CD4-positive, alpha-beta T cell treated with Interleukin-17A for 1 hour (primary cell): ENCODE results near the gene MNAT1.
"Not testable (repeated sequence)": the region's sequence is repeated elsewhere in the genome, so short reads cannot be mapped to it uniquely, and the experiment has no call there.

Experiments
- DNase-seq: peaks from one replicate; pipeline ENCODE4 v3.0.0-alpha.2; 2020

The MNAT1 gene

GRCh38 chr14:60734465-60735242 is at the start of gene MNAT1:
Gene MNAT1 (plus strand): TSS chr14:60734761. CDS start chr14:60734863, 102 bp downstream.
- DNase-seq: peak; percentile 76

GRCh38 chr14:60686865-60687264 is 47.7 kb upstream of the MNAT1 start:
- no peak for DNase-seq

- no peak for DNase-seq
Measured at GRCh38 chr14:60691383-60692113, 43.0 kb upstream of the MNAT1 start.

- DNase-seq: no peak
Measured at GRCh38 chr14:60695327-60695726, 39.2 kb upstream of the MNAT1 start.

GRCh38 chr14:60700598-60700997 is 34.0 kb upstream of the MNAT1 start:
- no peak for DNase-seq

- no peak for DNase-seq
Measured at GRCh38 chr14:60705100-60705499, 29.5 kb upstream of the MNAT1 start.

GRCh38 chr14:60707858-60708257 is 26.7 kb upstream of the MNAT1 start:
- DNase-seq: no peak

- no peak for DNase-seq
Measured at GRCh38 chr14:60710494-60710893, 24.1 kb upstream of the MNAT1 start.

GRCh38 chr14:60713513-60713912 is 21.0 kb upstream of the MNAT1 start:
- no peak for DNase-seq

- DNase-seq: no peak
Measured at GRCh38 chr14:60720391-60720790, 14.2 kb upstream of the MNAT1 start.

GRCh38 chr14:60720962-60721325 is 13.6 kb upstream of the MNAT1 start:
- no peak for DNase-seq

GRCh38 chr14:60721326-60722106 is 13.0 kb upstream of the MNAT1 start:
- DNase-seq: peak; percentile 32

- DNase-seq: no peak
Measured at GRCh38 chr14:60722107-60722356, 12.5 kb upstream of the MNAT1 start.

GRCh38 chr14:60722357-60723115 is 12.0 kb upstream of the MNAT1 start:
- DNase-seq: no peak

GRCh38 chr14:60723116-60723906 is 11.2 kb upstream of the MNAT1 start:
- DNase-seq: peak; percentile 20

GRCh38 chr14:60723907-60724618 is 10.5 kb upstream of the MNAT1 start, which contains the start of gene SIX4:
Gene SIX4 (minus strand): TSS chr14:60724351. CDS start chr14:60724074, 277 bp downstream.
- no peak for DNase-seq

- DNase-seq: not testable (repeated sequence)
Measured at GRCh38 chr14:60731291-60731690, 3.3 kb upstream of the MNAT1 start.

GRCh38 chr14:60732840-60733483 is 1.6 kb upstream of the MNAT1 start:
- DNase-seq: no peak

GRCh38 chr14:60735416-60735815 is 855 bp downstream of the MNAT1 start:
- DNase-seq: no peak

GRCh38 chr14:60736494-60736893 is 1.9 kb downstream of the MNAT1 start:
- DNase-seq: no peak
